COLO668 (cell line): ENCODE measurements around the gene BBS9.

Experiments used
- DNase-seq: peaks from one replicate; lab custom pipeline; 2025; ENCODE audit not compliant: unreplicated experiment; lab: John Stamatoyannopoulos, UW

Gene BBS9

DNA sequence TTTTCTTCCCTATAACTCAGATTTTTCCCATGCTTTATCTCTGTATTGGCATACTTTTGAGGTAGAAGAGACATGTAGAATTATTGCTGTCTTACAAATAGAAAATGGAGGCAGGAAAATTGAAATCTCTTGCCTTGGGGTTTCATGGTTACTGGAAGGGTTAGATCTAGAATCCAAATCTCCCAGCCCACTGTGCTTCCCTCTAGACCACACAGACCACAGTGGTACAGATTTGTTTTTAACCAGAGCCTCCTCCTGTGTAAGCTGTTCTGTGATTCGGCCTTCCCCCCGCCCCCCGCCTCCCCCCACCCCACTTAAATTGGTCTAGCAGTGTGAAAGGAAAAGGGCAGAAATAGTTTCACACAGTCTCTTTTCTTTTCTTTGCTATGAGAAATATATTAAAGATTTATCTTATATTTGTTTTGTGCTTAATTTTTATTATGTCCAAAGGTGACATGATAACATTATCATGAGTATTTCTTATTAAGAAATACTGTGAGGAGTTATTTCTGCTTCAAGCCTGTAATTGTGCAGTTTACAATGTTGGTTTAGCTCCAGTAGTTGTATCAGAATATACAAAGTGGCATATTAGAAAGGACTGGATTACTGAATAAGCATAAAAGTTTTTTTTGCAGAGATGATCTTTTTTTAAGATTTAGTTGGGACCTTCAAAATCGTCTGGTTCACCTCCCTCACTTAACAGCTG lies 407.2 kb downstream of the BBS9 start:
- DNase-seq, result no peak

DNA sequence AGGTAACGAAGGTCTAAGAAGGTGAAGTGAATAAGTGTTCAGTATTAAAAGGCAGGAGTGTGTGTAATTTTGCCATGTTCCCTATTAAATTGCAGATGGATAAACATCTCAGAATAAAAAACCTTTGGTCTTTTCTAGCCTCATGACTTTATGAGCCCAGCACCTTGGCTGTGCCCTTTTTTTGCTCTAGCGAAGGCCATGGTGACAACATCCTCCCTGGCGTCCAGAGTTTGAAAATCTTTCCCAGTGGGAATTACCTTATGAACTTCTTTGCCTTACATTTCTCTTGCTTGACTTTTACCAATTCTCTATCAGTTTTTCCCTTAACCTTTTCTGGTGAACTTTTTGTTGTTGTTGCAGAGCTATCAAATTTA lies 407.7 kb downstream of the BBS9 start:
- DNase-seq, result no peak

DNA sequence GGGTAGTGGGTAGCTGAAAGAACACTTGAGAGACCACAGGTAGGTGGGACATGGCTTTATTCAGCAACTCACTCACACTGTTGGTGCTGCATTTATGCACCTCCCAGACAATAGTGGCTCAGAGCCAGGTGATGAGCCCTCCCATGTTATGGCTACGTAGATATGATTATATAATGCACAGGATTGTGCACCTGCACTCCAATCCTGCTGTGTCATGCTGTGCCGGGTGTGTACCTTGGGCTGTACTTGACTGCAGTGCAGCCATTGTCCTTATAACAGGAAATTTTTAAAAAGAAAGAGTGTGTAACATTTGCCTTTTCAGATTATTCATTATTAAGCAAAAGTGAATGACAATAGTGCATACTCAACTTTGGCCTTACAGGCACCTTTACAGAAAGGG lies 409.8 kb downstream of the BBS9 start:
- peak; percentile 28 for DNase-seq

DNA sequence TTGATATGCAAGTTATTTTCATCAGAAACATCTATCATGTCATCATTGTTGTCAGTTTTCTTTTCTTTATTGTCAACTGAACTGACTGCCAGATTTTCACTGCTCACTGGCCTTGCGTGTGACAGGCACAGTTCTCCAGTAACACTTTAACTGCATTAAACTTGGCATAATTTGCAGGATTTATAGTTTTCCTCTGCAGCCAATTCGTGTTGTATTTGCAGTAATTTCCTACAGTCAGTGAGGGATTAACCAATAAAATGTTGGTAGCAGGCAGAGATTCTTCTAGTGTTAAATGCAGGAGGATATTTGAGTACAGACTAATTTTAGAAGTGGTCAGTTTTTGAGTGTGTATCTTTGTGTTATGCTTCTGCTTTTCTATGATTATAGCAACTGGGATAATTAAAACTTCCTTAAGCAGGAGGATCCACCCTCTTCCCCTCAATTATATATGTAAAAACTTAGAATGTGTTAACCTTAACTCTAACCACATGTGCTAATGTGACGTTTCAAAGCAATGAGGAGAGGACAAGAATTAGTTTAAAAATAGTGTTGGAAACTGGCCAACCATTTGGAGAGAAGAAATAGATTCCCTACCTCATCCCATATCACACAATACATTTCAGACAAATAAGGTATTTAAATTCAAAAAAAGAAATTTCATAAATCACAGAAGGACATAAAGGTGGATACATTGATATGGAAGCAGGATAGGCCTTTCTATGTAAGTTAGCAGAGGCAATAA lies 410.5 kb downstream of the BBS9 start:
- DNase-seq, result no peak

DNA sequence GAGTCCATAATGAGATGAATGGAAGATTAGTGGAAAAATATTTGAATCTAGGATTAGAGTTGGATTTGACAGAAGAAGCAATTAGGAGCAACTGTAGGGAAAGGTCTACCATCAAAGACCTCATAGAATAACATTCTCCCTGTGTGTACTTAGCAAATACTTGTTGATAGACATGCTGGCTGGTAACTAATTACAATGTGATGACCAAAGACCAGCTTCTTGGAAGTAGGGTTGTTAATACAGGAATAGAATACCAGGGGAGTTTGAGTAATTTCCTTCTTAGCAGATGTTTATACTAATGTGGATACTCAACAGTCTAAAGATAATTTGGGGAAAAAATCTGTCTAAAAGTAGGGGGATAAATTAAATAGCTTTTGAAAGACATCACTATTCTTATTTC lies 418.5 kb downstream of the BBS9 start:
- no peak for DNase-seq

DNA sequence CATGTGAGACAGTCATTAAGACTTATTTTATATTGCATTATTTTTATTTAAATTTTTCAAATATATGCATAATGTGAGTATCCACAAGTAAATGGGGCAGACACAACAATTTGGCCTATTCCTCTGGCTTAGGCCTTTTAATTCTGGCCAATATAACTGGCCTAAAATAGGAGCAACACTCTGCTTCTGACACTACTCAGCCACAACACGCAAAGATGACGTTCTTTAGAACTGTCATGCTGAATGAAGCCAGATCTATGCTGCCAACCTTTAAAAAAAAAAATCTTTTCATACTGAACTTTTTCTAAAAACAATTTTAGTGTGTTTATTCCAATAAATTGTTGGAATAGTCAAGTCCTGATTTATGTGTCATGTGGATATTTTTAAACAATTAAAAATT lies 421.0 kb downstream of the BBS9 start:
- DNase-seq, result no peak

DNA sequence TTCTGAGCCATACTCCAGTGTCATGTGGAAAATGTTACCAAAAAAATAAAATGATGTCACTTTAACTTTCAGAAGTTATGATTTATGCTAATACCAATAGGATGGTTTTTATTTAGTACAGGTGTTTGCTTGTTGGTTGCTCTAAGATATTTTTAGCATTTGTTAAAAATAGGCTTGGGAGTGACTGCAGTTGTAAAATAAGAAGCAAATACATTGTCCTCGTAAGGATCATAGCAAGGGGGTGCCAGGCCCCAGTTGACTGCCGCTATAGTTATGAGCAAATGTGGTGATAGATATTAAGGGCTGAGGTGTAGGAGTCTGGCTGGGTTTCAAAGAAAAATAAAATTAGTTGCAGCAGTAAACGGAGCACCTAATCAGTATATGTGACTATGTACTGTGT lies 421.6 kb downstream of the BBS9 start:
- DNase-seq, result no peak

DNA sequence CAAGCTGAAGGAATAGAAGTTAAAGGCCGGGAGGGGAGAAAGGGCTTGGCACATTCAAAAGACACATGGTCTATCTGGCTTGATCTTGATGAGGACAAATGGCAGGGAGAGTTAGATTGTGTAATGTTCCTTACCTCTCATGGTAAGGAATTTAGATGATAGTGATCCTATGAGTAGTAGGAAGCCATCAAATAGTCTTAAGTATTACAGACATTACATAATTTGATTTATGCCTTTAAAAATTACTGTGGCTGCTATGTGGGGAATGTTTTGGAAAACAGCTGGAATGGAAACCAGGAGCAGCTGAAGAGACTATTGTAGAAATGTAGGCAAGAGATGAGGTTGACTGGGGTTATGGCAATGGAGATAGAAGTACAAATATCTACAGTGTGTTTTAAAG lies 424.7 kb downstream of the BBS9 start:
- DNase-seq, result no peak

DNA sequence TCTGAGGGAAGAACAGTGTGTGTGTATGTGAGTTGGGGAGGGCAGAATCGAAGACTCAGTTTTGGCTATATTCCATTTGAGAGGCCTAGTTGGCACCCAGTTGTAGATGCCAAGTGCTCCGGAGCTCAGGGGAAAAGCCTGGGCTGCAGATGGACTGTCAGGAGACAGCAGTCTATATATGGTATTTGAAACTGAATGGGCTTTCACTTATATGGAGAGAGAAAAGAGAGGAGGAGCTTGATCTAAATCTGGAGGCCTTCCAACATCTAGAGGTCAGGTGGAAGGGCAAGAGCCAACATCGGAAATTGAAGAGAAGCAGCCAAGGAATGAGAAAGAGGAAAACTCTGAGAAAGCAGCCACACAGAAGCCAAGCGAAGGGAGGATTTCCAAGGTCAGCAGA lies 425.2 kb downstream of the BBS9 start:
- no peak for DNase-seq

DNA sequence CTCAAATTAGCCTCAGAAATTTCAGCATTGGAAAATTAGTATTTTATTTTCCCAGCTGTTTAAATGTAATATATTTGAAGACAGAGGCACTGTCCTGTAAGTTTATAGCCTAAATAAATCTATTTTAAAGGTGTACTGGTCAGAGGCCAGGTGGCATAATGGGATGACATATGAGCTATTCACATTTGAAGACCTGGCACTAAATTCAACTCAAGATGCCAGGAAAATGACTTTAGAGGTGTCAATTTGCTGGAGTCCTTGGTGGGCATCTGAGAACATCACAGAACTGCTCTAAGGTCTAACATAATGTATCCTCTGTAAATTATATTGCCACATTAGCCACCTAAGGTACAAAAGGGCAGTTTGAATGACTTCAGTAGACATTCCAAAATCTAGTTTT lies 427.1 kb downstream of the BBS9 start:
- no peak for DNase-seq

DNA sequence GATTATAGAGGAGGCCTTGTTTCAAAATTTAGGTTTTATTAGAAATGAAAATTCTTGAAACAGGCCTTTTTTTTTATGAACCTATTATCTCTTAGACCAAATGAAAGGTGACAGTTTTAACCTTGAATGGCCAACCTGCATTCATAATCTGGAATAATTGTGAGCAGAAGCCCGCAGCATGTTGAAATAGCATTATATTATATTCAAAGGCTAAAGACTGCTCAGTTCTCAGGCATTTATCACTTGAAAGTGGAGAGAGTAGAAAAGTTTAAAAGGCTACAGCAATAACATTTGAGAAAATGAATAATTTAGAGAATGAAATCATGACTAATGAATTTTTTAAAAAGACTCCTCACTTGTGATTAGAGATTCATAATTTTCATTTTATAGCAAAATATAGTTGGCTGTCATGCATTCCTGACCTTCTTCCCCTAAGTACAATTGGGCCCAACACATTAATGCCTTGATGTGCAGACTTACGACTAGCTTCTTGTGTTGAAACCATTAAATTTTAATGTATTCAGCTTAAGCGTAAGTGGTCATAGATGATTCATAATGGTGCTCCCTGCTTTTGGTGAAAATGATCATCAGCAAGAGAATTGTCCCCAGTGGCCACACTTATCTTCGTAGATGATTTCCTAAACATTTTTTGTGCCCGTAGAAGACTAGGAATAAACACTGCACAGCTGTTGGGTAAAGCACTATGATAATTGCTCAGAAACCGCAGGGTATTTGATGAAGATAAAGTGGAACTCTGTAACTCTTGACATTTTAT lies 429.4 kb downstream of the BBS9 start:
- DNase-seq, result no peak

DNA sequence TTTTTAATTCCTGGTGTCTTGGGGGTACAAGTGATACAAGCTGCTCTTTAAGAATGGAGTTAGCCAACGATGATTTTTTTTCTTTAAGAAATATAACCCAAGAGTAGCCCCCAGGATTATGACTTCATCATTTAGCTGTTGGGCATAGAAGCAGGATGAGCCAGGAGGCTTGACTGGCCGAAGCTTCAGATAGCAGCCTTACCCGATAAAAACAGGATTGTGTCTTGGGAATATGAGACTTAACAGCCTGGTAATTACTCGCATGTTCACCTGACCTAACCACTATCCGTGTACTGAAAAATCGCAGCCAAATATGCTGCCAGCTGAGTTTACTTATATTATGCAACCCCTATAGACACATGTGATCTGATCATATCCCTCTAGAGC lies 430.0 kb downstream of the BBS9 start:
- no peak for DNase-seq

DNA sequence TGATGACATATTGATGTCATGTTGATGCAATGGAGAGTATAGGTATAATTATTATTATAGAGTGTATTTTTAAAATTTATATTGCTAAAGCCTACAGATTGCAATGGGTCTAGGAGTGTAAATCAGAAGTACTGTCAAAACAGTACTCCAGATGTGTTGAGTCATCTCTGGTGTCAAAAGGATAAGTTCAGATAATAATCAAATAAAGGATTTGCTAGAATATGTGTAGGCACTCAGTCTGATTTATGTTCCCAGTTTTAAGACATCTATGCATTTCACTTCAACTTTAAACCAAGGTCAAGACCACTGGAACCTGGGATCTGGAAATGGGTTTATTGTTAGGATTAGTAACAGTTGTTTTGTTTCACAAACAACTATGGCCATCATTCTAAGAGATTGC lies 433.6 kb downstream of the BBS9 start:
- no peak for DNase-seq

DNA sequence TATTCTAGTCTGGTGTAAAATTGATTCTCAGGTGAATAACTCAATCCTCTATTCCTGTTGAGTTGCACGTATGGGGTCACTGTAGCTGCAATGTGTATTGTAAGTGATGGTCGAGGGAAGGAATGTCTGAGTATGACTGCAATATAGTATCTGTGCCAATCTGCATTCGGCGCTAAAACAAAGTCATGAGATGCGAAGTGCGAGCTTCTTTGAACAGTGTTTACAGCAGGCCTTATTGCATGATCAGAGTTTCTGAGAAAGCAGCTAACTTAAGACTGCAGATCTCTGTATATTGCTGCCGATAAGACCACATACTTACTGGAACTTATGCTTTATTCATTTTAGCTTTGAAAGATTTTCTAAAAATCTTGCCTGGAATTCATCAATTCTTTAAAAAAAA lies 434.3 kb downstream of the BBS9 start:
- DNase-seq, result no peak

DNA sequence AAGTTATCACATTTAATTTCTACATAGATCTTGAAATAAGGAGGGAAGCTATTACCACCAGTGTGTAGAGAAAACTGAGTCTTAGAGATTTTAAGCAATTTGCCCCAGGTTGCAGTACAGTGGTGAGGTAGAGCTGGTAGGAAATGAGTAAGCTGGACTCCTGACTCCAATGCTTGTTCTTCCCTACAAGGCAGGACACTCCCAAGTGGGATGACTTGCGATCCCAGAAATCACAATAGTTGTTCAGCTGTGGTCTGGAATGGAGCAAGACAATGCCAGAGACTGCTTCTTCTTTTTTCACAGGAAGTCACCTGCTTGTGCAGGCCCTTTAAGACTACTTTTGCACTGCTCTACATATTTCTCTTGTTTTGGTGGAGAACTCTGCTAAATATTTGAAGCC lies 448.8 kb downstream of the BBS9 start:
- DNase-seq, result no peak

DNA sequence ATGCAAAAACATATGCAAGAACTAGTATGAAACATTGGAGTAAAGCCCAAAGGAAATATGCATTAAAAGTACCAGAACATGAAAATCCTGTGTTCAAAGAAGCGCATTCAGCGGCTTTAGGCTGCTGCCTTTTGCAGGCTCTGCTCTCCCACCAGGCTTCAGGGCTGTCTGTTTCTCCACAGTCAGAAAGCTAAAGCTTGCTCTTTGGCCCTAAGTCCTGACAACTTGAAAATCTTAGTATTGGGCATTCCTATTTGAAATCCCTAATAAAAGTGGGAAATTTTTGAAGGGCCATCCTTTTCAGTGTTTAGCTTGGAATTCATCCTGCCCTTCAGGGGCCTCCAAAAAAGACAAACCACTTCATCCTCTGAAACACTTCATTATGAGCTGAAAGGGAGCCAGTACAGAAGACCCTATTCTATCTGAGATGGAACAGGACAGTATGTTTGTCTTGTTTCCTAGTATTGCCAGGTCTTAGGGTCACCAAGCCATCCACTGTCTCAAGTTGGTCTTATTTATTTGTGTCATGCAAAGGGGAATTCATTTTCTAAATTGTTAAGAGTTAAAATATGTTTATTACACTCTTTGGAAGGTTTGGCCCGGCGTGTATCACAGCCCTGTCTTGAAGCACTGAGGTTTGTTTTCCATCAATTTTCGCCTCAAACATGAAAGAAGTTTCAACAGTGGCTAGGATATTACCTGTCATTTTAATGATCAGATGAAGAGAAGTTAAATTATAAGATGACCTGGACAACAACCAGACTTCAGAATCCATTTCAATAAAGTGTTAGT lies 449.7 kb downstream of the BBS9 start:
- DNase-seq, result no peak

DNA sequence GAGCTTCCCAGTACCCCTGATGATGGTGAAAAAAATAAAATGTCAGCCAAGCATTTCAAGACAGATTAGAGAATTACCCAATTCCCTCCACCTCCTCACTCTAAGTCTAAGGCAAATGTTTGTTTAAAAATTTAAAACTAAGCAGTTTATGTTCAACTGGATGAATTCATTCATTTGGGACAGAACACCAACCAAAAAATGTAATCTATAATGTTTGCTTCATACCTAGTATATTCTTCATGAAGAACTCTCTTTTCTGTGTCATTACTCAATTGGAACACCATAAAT lies 450.3 kb downstream of the BBS9 start:
- no peak for DNase-seq

DNA sequence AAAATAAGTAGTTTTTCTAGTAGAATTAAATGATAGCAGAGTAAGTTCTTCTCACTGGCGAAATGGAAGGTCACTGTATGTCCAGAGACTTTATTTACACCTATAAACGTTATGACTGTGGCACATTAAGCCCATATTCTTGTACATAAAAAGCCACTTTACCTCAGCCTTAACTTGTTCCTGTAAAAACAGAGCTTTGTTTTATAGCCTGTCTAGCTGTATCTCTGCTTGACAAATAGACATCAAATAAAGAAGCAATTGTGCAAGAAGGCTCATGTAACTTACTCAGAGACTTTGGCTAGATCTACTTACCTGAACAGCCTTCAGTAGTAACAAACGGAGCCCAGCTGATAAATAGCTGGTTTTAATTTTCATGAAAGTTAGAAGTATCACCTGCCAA lies 451.9 kb downstream of the BBS9 start:
- no peak for DNase-seq

DNA sequence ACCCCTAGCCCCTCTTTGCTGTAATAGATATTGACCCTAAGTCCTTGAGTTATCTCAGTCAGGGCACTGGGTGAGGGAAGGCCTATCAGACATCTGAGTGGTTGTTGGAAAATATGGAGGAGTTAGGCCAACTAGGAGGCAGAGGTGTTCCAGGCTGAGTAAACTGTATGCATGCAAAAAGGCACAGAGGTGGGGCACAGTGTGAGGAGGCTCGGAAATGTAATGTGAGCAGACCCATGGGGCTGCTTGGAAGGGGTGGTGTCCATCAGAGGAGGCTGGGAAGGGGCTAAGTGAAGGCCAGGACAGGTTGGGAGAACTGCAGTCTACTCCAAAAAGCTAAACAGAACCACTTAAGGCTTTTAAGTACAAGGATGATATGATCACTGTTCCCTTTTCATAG lies 452.7 kb downstream of the BBS9 start:
- DNase-seq, result no peak

DNA sequence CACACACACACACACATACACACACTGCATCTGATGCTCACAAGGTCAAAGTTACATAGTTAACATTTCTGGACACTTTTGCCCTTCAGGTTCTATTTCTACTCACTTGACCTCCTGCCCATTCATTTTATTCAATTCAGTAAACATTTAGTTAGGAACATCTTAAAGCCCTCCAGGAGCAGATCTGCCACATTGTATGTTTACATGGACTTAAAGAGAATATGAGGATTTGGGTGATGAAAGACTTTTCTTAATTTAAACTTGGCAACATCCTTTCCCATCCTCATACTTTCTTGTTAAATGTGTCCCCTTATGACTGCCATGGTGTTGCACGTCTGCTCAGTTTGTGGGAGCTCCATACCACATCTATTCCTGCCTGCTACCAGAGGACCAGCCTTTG lies 453.2 kb downstream of the BBS9 start:
- DNase-seq, result no peak

DNA sequence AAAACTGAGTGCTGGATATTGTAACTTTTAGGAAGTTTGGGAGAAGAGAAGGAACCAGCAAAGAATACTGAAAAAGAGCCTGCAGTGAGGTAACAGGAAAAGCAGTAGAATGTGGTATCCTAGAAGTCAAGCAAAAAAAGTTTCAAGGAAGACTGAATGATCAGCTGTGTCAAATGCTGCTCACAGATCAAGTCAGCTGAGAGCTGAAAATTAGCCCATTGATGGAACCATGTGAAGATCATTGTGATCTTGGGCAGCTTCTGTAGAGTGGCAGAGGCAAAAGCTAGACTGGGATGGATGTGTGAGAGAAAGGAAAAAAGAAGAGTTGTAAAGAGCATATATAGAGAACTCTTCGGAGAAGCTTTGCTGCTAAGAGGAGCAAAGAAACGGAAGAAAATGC lies 460.5 kb downstream of the BBS9 start:
- no peak for DNase-seq

DNA sequence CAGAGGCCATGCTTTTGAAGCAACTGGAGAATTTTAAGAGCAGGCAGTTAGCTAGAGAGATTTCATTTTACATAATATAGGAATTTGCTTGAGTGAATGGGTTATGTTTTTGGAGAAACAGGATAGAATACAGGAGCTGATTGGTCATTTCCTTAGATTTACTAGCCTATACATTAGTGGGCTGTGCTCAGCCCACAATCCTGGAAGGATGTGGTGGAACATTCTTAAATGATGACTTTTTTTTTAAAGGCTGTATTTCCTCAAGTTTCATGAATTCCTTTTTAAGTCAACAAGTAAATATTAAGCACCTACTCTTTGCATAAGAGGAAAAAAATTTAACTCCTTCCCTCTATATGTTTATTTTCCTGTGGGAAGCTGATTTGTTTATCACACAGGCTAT lies 461.6 kb downstream of the BBS9 start:
- no peak for DNase-seq
